ENCODE data around the gene R3HDM2. TPM values are rescaled to one million over a fixed set of nuclear protein-coding genes. Genes with fewer than 3 reads are reported as not detected.

R3HDM2 gene
- total and polyA plus RNA-seq, 8 donors = 14.5 to 39.8 (median 24.4) TPM

- no peak for FAIRE-seq
- Histone ChIP-seq H3K4me3 (no peak overlapping the region), H3K36me3 (no peaks in the 10 kb centered on the region), H3K4me1 (no peaks in the 10 kb centered on the region), H3K9me3 (no peaks in the 10 kb centered on the region), H3K27ac (no peak overlapping the region), H3K27me3 (no peaks in the 10 kb centered on the region)
- WGBS, 2 donors = 87 to 89% methylated on average over 28 to 29 of the region's 29 CpGs
- intact Hi-C loops (cut with DNase I) = loop anchor here in 1 of 3 donors (2.0 kb wide), 1 partner anchor 35 kb away; no protein-coding TSS in a partner anchor
- ATAC-seq = no peak
- no peak for DNase-seq
- no peak for TF ChIP-seq CTCF (IDR thresholded peaks at IDR 0.05)
These were observed 222.9 kb downstream of the R3HDM2 start for GRCh38 chr12:57207731-57208630.

GRCh38 chr12:57205931-57206330 is 224.9 kb downstream of the R3HDM2 start:
- ATAC-seq (no peak), DNase-seq (no peak), FAIRE-seq (no peak)
- Histone ChIP-seq H3K36me3 (no peaks in the 10 kb centered on the region), H3K27ac (no peak overlapping the region), H3K9me3 (no peaks in the 10 kb centered on the region), H3K4me1 (no peaks in the 10 kb centered on the region), H3K27me3 (no peaks in the 10 kb centered on the region), H3K4me3 (no peak overlapping the region)
- TF ChIP-seq CTCF (IDR thresholded peaks at IDR 0.05) = no peak
- intact Hi-C loops (cut with DNase I) = no loop called here
- 84 to 93% methylated on average over 7 of the region's 7 CpGs for WGBS, 2 donors

GRCh38 chr12:57205186-57205585 is 225.7 kb downstream of the R3HDM2 start:
- no peak overlapping the region for H3K4me3 ChIP-seq
- intact Hi-C loops (cut with DNase I) = no loop called here
- H3K27me3 ChIP-seq = no peaks in the 10 kb centered on the region
- no peaks in the 10 kb centered on the region for H3K9me3 ChIP-seq
- H3K27ac ChIP-seq = no peak overlapping the region
- H3K36me3 ChIP-seq = no peaks in the 10 kb centered on the region
- DNase-seq (no peak), ATAC-seq (no peak), FAIRE-seq (no peak)
- H3K4me1 ChIP-seq = no peaks in the 10 kb centered on the region
- no peak for TF ChIP-seq CTCF (IDR thresholded peaks at IDR 0.05)
- WGBS, 2 donors = 94 to 98% methylated on average over 26 of the region's 26 CpGs

- no peaks in the 10 kb centered on the region for H3K4me1 ChIP-seq
- no peak overlapping the region for H3K27ac ChIP-seq
- H3K27me3 ChIP-seq = no peaks in the 10 kb centered on the region
- intact Hi-C loops (cut with DNase I) = no loop called here
- H3K9me3 ChIP-seq = no peaks in the 10 kb centered on the region
- H3K36me3 ChIP-seq = no peaks in the 10 kb centered on the region
- no peak overlapping the region for H3K4me3 ChIP-seq
- 88 to 91% methylated on average over 19 of the region's 19 CpGs for WGBS, 2 donors
- FAIRE-seq (no peak), ATAC-seq (no peak), DNase-seq (no peak)
- no peak for TF ChIP-seq CTCF (IDR thresholded peaks at IDR 0.05)
These were observed 226.4 kb downstream of the R3HDM2 start for GRCh38 chr12:57204454-57204853.

- Histone ChIP-seq H3K36me3 (no peaks in the 10 kb centered on the region), H3K4me3 (no peak overlapping the region), H3K27ac (no peak overlapping the region), H3K9me3 (no peaks in the 10 kb centered on the region), H3K4me1 (no peaks in the 10 kb centered on the region), H3K27me3 (no peaks in the 10 kb centered on the region)
- WGBS, 2 donors = 80 to 83% methylated on average over 11 of the region's 11 CpGs
- FAIRE-seq (no peak), DNase-seq (no peak), ATAC-seq (no peak)
- TF ChIP-seq CTCF (IDR thresholded peaks at IDR 0.05) = no peak
- intact Hi-C loops (cut with DNase I) = no loop called here
These were observed 227.1 kb downstream of the R3HDM2 start for GRCh38 chr12:57203791-57204190.
